Dedifferentiated amniotic fluid mesenchymal stem cell (primary cell): ENCODE results near the gene PITPNC1.
A peak's percentile ranks its signal among the peaks of the same experiment; 100 is the strongest.
"Not testable (repeated sequence)": the region's sequence is repeated elsewhere in the genome, so short reads cannot be mapped to it uniquely, and the experiment has no call there.

Experiments
- DNase-seq: peaks from one replicate; pipeline ENCODE4 v3.0.0-alpha.2; 2016; ENCODE audit errors: extremely low spot score

The PITPNC1 gene

DNA sequence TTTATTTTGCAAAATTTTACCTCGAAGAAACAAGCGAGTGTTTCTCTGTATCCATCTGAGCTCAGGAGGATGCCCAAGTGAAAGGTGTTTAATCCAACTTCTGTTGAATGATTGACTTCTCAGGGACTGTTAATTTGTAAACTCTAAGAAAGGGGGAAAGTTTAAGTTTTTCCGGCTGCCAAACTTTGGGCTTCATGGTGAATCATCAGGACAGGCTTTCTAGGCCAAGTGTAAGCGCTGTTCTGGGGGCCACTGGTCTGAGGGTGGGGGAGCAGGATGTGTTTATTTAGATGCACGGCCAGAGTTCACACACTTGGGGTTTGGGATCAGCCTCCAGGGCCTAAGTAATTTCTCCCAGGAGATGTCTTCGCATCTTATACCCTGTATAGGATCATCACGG, 110.4 kb downstream of the PITPNC1 start:
- DNase-seq, result no peak

DNA sequence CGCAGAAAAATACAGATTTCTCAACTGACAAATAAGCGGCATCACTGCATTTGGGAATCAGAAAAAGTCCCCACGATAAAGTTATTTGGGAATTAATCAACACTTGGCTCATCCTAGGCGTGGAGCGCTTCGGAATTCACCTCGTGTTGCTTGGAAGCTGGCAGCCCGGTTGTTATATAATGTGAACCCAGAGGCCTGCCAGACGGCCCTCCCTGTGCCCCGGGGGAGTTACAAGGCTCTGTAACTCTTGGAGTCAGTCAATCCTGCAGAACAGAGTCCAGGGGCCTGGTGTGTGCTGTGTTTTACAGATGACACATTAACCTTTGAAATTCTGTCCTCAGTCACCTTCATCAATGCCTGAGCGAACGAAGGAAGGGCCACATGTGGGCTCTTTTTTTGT, 111.1 kb downstream of the PITPNC1 start:
- DNase-seq, result no peak

DNA sequence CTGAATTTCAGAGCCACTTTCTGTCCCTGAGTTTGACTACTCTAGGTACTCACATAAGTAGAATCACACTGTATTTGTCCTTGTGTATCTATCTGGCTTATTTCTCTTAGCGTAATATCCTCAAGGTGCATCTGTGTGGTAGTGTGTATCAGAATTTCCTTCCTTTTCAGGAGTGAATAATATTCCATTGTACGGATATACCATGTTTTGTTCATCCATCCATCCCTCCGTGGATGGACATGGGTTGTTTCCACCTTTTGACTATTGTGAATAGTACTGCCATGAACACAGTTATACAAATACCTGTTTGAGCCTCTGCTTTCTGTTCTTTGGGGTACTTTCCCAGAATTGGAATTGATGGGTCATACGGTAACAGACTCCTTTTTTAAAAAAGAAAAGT, 111.7 kb downstream of the PITPNC1 start:
- DNase-seq, result no peak

DNA sequence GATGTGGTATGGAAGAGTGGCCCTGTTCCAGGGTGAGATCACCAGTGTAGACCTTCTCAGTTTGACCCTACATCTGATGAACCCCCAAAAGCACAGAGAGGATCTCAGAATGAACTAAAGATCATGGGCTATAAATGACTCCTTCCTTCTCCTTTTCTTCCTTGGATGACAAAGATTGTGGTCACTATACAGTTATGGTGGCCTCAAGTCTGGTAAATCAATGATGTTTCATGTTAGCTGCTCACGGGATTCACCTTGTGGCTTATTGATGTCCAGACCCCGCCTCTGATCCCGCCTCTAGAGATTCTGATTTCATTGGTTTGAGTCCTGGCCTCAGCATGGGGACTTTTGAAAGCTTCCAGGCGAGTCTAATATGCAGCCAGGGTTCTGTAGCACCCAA, 112.2 kb downstream of the PITPNC1 start:
- no peak for DNase-seq

DNA sequence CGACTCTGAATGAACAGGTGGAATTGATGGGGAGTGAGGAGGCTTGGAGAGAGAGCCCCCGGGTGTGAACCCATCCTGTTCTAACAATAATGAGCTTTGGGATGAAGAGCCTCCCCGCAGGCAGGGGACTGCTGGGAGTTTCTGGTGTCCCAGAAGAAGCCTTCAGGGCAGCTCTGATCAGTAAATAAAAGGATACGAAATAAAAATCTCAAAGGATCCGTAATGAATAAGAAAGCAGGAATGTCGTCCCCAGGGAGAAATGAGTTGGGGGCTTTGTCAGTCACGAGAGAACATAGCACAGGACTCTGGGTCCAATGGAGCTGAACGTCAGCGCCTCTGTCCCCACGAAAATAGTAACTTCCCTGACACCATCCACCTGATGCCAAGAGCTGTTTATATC, 113.4 kb downstream of the PITPNC1 start:
- DNase-seq, result no peak

DNA sequence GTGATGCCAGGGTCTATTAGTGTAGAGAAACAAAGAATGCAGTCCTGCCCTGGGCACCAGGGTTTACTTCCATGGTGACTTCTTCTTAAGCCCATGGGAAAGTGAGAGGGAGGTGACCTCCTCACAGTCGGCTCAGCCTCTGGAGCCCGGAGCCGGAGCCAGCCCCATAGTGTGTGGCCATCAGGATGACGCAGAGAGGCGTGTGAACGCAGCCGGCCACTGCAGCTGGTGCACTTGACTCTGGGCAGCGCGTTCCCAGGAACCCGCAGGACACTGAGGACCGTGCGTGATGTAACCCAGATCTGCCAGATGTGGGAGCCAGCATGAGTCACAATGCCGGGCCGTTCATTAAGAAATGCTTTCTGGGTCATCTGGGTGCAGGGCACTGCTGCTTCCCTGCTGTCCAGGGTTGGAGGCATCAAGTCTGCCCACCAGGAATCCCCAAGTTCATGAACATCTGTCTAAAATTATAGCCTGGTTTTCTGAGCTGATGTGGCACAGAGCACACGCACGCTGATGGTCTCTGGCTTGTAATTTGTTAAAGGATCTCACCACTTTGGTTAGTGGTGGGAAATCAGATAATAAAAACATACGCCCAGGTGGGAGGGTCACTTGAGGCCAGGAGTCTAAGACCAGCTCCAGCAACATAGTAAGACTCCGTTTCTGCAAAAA, 114.1 kb downstream of the PITPNC1 start:
- DNase-seq, result peak; percentile 94

DNA sequence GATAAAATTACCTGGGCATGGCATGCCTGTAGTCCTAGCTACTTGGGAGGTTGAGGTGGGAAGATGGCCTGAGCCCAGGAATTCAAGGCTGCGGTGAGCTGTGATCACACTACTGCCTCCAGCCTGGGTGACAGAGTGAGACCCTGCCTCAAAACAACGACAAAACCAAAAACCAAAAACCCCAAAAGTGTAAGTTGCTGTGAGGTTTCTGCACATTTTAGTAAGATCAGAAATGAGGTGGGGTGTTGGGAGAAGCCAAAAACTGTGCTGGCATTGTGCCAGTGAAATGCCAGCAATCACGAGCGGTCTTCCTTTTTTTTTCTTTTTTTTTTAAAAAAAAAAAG, 114.6 kb downstream of the PITPNC1 start:
- DNase-seq, result no peak

DNA sequence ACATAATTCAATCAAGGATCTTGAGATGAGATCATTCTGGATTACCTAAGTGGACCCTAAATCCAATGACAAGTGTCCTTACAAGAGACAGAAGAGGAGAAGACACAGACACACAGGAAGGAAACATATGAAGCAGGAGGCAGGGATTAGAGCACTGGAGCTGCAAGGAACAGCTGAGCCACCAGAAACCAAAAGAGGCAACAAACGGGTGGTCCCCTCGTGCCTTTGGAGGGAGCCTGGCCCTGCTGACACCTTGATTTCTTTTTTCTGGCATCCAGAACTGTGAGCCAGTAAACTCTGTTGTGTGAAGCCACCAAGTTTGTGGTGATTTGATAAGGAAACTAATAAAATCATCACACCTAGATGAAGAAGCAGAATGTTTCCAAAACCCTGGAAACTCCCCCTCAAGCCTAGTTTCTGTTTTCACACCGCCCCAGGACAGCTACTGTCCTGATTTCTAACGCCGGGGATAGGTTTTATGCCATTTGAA, 115.2 kb downstream of the PITPNC1 start:
- DNase-seq, result no peak

DNA sequence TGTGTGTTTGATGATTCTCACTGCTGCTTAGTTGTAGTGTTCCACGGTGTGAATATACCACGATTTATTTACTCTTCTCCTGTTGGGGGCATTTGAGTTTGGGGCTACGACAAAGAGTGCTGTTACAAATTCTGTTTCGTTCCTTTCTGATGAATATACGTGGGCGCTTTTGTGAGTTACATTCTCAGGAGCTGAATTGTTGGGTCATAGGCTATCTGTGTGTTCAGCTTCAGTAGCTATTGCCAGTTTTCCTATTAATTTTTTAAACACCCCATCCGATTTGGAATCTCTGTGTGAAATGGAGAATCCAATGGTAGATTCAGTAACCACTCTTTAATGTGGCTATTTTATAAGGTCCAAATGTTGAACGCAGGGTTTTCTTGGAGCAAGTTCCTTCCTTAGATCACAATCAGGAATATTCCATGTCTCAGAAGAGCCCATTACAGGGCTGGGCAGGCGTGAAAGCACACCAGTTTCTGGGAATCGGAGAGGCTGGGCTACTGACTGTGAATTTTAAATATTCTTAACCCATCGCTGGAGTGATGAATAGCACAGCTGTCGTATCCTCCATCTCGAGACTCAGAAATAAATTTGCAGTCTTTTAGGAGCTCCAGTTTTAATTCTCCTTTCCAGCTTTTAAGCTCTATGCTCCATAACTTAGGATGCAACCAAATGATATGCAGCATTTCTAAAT, 115.9 kb downstream of the PITPNC1 start:
- DNase-seq, result no peak

DNA sequence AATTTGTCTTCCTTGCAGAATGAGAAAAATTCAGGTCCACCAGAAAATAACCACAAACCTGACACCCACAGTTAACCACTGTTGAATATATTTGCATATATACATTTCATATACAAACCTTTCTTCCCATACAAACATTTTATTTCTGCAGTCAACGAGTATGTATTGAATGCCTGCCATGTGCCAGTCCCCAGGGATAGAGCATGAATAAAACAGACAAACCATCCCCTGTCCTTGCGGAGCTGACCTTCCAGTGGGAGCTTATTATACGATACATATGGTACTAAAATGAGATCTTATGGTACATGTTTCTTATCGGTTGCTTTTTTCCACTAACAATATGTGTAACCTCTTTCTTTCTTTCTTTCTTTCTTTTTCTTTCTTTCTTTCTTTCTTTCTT, 116.7 kb downstream of the PITPNC1 start:
- DNase-seq, result no peak

DNA sequence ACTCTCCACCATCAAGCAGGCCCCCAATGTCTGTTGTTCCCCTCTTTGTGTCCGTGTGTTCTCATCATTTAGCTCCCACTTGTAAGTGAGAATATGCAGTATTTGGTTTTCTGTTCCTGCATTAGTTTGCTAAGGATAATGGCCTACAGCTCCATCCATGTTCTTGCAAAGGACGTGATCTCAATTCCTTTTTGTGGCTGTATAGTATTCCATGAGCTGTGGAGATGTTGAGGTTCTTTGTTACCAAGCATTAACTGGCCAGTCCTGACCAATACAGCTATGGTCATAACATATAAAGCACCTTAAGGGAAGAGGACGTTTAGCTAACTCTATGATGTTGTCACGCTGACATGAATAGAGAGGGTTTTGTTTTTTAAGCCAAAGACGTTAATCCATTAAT, 118.5 kb downstream of the PITPNC1 start:
- not testable (repeated sequence) for DNase-seq

DNA sequence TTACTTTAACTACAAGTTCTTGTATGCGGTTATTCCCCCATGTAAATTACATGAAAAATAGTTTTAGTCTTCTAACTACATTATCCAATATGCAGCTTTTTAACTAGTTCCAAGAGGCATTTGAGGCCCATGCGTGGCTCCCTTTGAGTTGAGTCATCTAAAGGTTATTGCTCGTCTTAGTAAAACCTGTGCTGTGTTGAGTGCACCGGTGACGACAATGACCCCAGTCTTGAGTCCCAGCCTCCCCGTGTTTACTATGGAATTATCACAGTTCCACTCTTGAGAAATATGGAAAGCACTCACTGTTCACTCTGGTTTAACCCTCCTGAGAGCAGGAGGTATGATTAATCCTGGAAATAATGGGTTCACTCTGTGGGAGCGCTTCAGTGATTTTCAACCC, 119.2 kb downstream of the PITPNC1 start:
- DNase-seq, result no peak

DNA sequence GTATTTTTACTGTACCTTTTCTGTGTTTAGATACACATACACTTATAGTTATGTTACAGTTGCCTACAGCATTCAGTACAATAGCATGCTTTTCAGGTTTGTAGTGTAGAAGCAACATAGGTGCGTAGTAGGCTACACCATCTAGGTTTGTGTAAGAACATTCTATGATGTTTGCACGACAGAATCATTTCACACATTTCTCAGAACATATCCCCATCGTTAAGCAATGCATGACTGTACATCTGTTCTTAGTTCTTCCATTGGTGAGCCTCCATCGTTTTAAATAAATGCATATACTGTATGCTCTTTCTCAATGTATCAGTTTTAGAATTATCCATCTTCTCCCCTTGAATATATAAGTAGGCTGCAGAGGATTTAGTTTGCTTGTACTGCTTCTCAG, 122.6 kb downstream of the PITPNC1 start:
- DNase-seq, result no peak

DNA sequence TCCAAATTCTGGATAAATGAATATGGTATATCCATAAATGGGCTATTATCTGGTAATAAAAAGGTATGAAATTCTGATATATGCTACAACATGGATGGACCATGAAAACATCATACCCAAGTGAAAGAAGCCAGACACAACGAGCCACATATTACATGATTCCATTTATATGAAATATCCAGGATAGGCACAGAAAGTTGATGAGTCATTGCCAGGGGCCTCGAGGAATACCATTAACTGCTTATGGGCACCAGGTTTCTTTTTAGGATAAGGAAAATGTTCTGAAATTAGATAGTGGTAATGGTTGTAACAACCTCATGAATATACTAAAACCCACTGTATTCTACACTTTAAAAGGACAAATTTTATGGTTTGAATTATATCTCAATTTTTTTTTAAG, 123.2 kb downstream of the PITPNC1 start:
- DNase-seq, result no peak

DNA sequence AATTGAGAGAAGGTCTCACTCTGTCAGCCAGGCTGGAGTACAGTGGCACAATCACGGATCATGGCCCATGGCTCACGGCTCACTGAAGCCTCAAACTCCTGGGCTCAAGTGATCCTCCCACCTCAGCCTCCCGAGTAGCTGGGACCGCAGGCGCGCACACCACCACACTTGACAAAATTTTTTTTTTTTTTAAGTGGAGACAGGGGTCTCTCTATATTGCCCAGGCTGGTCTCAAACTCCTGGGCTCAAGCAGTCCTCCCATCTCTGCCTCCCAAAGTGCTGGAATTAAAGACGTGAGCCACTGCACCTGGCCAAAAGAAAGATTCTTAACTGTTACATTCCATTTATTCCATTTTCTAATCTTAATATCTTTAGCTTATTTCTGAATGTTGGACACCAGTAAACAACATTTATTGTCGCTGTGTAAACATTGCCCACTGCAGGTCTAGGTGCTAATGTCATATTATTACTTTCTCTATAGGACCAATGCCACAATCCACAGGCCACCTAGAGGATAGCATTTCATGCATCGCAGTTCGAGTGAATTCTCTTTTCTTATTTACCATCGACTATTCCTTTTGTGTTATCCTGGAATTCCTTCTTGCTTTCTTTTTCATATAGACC, 123.7 kb downstream of the PITPNC1 start:
- DNase-seq, result no peak

DNA sequence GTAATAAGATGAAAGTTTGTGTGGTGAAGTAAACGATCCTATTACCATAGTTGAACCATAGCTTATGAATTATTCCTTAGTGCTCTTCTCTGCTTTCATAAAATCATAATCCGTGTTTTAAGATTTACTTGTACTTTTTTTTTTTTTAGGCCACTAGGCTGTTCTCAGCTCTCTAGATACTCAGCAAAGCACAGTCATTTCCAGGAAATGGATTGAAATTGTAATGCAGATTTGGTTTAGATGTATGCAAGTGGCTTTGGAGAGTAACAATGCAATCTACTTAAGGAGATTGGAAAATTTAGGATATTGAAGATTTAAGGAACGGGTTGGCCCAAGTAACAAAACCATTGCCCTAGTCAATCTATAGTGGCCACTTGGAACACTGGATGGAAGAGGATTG, 125.1 kb downstream of the PITPNC1 start:
- no peak for DNase-seq

DNA sequence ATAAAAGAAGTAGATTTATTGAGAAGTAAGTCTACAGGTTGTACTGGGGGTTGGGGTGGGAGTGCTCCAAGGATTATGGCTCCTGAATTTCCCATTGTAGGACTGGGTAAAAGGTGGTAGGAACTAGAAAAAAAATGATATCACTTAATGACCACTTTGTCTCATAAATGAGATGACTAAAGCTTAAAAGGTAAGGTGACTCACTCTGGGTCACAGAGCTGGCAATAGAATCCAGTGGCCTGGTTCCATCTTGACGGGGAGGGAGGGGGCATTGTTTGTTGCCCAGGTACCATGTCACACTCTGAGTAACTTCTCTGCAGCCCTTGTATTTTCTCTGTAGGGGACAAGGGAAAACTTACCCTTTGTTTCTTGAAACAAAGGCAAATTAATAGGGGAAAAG, 126.1 kb downstream of the PITPNC1 start:
- no peak for DNase-seq

DNA sequence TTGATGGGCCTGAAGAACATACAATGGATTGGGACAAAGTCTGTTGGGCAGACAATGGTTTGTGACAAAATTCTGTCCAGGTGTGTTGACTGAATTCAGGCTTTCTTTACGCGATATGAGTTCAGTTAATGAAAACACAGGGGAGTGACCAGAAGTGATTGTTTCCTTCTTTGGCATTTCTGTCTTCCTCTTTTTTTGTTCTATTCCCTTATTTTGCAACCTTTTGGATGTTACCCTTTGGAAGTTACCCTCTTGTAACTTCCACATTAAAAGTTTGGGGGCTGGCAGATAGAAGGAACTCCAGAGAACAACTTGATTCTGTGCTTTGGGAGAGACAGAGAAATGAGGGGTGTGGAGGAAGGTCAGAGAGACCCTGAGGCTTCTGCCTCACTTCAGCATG, 126.7 kb downstream of the PITPNC1 start:
- DNase-seq, result no peak

DNA sequence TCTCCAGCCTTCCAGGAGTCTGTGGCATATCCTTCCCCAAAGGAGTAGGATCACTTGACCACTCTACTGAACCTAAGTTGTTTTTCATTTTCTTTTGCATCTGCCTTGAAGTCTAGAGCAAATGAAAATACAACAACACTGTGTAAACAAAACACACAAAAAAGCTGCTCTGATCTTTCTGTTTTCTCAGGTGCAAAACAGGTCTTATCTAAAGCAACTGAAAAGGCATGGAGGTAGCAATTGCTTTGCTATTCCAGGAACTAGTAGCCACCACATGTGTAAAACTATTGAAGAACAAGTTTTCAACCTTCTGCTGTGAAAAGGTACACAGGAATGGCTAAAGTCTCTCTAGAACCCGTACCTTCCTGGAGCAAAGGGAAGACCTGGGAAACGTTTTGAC, 127.1 kb downstream of the PITPNC1 start:
- DNase-seq, result no peak

DNA sequence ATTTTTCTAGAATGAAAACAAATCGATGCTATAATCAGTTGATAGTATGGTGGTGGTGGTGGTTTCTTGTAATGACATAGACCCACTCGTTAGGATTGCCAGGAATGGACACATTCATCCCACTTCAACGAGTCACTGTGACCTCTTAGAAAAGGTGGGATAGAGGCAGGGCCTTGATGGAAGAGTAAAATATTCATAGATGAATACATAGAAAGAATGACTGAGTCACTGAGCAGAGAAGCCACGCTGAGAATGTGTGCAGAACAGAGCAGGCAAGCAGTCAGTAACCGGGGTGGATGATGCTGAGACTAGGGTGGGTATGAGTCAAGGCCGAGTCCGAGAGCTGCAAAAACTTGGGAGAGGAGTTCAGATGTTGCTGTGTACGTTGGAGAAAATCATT, 129.9 kb downstream of the PITPNC1 start:
- DNase-seq, result no peak

DNA sequence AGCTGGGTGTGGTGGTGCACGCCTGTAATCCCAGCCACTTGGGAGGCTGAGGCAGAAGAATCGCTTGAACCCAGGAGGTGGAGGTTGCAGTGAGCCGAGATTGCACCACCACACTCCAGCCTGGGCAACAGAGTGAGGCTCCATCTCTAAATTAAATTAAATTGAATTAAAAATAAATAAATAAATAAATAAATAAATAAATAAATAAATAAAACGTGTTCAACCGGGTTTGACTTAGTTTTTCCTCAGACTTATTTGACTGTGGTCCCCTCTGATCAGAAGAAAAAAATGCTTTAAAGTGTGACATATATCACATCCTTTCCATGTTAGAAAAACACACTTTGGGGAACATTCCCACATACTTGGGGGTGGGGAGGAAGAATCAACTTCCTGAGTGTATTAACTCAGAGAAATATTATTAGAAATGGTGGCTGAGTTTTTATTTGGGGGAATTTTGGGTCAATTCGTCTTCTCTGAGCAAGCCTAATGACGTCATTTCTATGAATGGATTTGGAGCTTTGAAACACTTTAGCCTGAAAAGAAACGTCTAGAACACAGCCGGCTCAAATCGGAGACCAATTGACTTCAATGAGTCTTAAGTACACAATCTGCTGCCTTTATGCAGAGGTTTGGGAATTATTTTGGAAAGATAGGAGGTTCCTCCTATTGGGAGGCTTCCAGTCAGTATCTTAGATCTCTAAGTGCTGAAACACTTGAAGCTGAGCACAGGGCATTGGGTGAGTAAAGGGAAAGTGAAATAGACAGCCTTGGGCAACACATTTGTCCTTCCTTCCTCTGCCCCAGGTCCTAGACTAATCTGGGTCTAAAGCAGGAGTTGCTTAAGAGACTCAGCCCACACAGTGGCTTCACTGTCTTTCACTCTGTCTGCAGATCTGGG, 132.6 kb downstream of the PITPNC1 start:
- no peak for DNase-seq

DNA sequence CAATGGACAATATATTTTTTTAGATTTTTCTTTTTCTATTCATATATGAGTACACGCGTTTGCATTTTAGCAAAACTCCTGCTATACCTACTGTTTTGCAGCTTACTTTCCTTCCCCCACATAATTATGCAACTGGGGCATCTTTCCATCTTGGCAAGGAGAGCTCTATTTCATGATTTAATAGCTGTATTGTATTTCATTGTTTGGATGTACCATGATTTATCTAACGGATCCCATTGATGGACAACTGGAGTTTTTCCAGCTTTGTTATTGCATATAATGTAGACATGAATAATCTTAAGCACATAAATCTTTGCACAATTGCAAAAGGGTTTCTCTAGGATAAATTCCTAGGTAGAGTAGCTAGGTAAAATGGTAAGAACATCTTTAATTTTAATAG, 133.9 kb downstream of the PITPNC1 start:
- no peak for DNase-seq
